DOHH2 (cell line): Measurements from ENCODE around the gene CDK13.

Experiments used
- H3F3A ChIP-seq: fragments of 200-600 bp; sonication (generic), shearing (Covaris generic); 2 replicates; pipeline ENCODE4 v1.6.0; 2016; ENCODE audit warnings: antibody characterized with exemption, mild to moderate bottlenecking; ENCODE audit not compliant: control insufficient read depth, insufficient read depth
- H3K27ac ChIP-seq: fragments of 200-600 bp; sonication (generic); 2 replicates; pipeline ENCODE4 v1.5.1; 2014; ENCODE audit warnings: low read depth, mild to moderate bottlenecking, low read length, moderate library complexity
- H3K27me3 ChIP-seq: fragments of 200-600 bp; sonication (generic); 2 replicates; pipeline ENCODE4 v1.6.1; 2014; ENCODE audit warnings: mild to moderate bottlenecking, low read length, mixed read lengths; ENCODE audit not compliant: control insufficient read depth
- H3K36me3 ChIP-seq: fragments of 200-600 bp; sonication (generic); 2 replicates; pipeline ENCODE4 v1.6.1; 2014; ENCODE audit warnings: mild to moderate bottlenecking, low read length, moderate library complexity, mixed read lengths; ENCODE audit not compliant: control insufficient read depth
- H3K4me1 ChIP-seq: fragments of 200-600 bp; sonication (generic); 2 replicates; pipeline ENCODE4 v1.6.1; 2014; ENCODE audit warnings: mild to moderate bottlenecking, low read length, mixed read lengths; ENCODE audit not compliant: control insufficient read depth
- H3K4me2 ChIP-seq: fragments of 200-600 bp; sonication (generic); 2 replicates; pipeline ENCODE4 v1.6.0; 2014; ENCODE audit warnings: mild to moderate bottlenecking, low read length, moderate library complexity
- H3K4me3 ChIP-seq: fragments of 200-600 bp; sonication (generic); 2 replicates; pipeline ENCODE4 v1.5.1; 2014; ENCODE audit warnings: mild to moderate bottlenecking, low read length, mixed read lengths
- H3K79me2 ChIP-seq: fragments of 200-600 bp; sonication (generic); 2 replicates; pipeline ENCODE4 v1.6.1; 2014; ENCODE audit warnings: mild to moderate bottlenecking, low read length, mixed read lengths; ENCODE audit not compliant: control insufficient read depth
- H3K9me2 ChIP-seq: fragments of 200-600 bp; sonication (generic); replicated peaks from 2 replicates; pipeline ENCODE4 v1.6.1; 2014; ENCODE audit warnings: mild to moderate bottlenecking, low read length, mixed read lengths; ENCODE audit not compliant: control insufficient read depth
- H3K9me3 ChIP-seq: fragments of 200-600 bp; sonication (generic); 2 replicates; pipeline ENCODE4 v1.6.1; 2014; ENCODE audit warnings: antibody characterized with exemption, low read length, mixed read lengths; ENCODE audit not compliant: control insufficient read depth, insufficient read depth
- H4K20me1 ChIP-seq: fragments of 200-600 bp; sonication (generic); 2 replicates; pipeline ENCODE4 v1.6.0; 2014; ENCODE audit warnings: low read depth, mild to moderate bottlenecking, antibody characterized with exemption, low read length, moderate library complexity; ENCODE audit not compliant: control insufficient read depth, insufficient read depth
- EZH2phosphoT487 ChIP-seq: fragments of 200-600 bp; sonication (generic); IDR thresholded peaks from 2 replicates; pipeline ENCODE4 v1.6.1; 2017; ENCODE audit warnings: borderline replicate concordance, mild to moderate bottlenecking, antibody characterized with exemption, low read length, moderate library complexity, mixed read lengths
- TF ChIP-seq, protein P1 (sequence below): fragments of 200-600 bp; sonication (generic); IDR thresholded peaks from one replicate; pipeline ENCODE4 v1.5.1; 2014; ENCODE audit warnings: antibody characterized with exemption, mild to moderate bottlenecking, low read depth, low read length; ENCODE audit not compliant: poor library complexity, severe bottlenecking

The CDK13 gene

DNA sequence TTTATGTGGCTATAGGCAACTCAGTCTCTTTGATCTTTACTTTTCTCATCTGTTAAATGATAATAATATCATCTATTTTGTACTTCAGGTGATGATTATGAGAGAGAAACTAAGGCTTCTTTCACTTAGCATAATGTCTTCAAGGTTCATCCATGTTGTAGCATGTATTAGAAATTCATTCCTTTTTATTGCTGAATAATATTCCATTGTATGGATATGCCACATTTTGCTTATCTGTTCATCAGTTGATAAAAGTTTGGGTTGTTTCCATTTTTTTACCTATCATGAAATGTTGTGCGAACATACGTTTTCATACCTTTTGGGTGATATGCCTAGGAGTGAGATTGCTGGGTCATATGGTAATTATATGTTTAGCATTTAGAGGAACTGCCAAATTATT, 7.2 kb upstream of the CDK13 start:
- Histone ChIP-seq H3K9me2 (no peaks in the 10 kb centered on the region), H3K4me1 (peaks cover 34% of the 10 kb centered on the region), H3K27me3 (no peaks in the 10 kb centered on the region), H3K4me3 (no peak overlapping the region), H3K27ac (no peak overlapping the region), H3K79me2 (peaks cover 4% of the 10 kb centered on the region), H3K36me3 (no peaks in the 10 kb centered on the region; the same call in 1 of the 2 replicates), H4K20me1 (no peaks in the 10 kb centered on the region), H3K9me3 (no peaks in the 10 kb centered on the region), H3K4me2 (no peak overlapping the region), H3F3A (peaks cover 13% of the 10 kb centered on the region)
- TF ChIP-seq EZH2phosphoT487: no peak
- TF ChIP-seq, protein P1, sequence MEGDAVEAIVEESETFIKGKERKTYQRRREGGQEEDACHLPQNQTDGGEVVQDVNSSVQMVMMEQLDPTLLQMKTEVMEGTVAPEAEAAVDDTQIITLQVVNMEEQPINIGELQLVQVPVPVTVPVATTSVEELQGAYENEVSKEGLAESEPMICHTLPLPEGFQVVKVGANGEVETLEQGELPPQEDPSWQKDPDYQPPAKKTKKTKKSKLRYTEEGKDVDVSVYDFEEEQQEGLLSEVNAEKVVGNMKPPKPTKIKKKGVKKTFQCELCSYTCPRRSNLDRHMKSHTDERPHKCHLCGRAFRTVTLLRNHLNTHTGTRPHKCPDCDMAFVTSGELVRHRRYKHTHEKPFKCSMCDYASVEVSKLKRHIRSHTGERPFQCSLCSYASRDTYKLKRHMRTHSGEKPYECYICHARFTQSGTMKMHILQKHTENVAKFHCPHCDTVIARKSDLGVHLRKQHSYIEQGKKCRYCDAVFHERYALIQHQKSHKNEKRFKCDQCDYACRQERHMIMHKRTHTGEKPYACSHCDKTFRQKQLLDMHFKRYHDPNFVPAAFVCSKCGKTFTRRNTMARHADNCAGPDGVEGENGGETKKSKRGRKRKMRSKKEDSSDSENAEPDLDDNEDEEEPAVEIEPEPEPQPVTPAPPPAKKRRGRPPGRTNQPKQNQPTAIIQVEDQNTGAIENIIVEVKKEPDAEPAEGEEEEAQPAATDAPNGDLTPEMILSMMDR: no peak

- Histone ChIP-seq H3K36me3 (peaks cover 17% of the 10 kb centered on the region), H3K27ac (no peak overlapping the region), H4K20me1 (no peaks in the 10 kb centered on the region; the same call in 1 of the 2 replicates), H3K27me3 (no peaks in the 10 kb centered on the region), H3K4me3 (no peak overlapping the region), H3K79me2 (peaks cover 29% of the 10 kb centered on the region), H3K9me2 (no peaks in the 10 kb centered on the region), H3K4me1 (peaks cover 19% of the 10 kb centered on the region), H3F3A (peaks cover 12% of the 10 kb centered on the region), H3K9me3 (no peaks in the 10 kb centered on the region), H3K4me2 (no peak overlapping the region)
- TF ChIP-seq, protein P1: no peak
- TF ChIP-seq EZH2phosphoT487: no peak
Measured at GRCh38 chr7:39946693-39947092, 3.4 kb upstream of the CDK13 start.

GRCh38 chr7:39948375-39948955, 1.6 kb upstream of the CDK13 start:
- H3F3A ChIP-seq: peaks cover 12% of the 10 kb centered on the region
- H3K9me2 ChIP-seq: no peaks in the 10 kb centered on the region
- peak overlapping the region; percentile 97 for H3K27ac ChIP-seq
- peaks cover 20% of the 10 kb centered on the region for H3K4me1 ChIP-seq
- TF ChIP-seq, protein P1: peak; percentile 23
- TF ChIP-seq EZH2phosphoT487: no peak
- H3K27me3 ChIP-seq: no peaks in the 10 kb centered on the region
- H3K79me2 ChIP-seq: peaks cover 46% of the 10 kb centered on the region
- peaks cover 12% of the 10 kb centered on the region for H4K20me1 ChIP-seq
- H3K36me3 ChIP-seq: peaks cover 32% of the 10 kb centered on the region
- H3K4me2 ChIP-seq: peak overlapping the region; percentile 77
- H3K9me3 ChIP-seq: no peaks in the 10 kb centered on the region
- H3K4me3 ChIP-seq: peak overlapping the region; percentile 80
